H1 (cell line): ENCODE measurements around the gene TRIM40. TPM values are rescaled to one million over a fixed set of nuclear protein-coding genes. Genes with fewer than 3 reads are reported as not detected.

Experiments
- CEBPB ChIP-seq: IDR thresholded peaks from 2 replicates; pipeline ENCODE4 v1.6.1; 2012; ENCODE audit warnings: low read depth, low read length
- JUND ChIP-seq: IDR thresholded peaks from 2 replicates; pipeline ENCODE4 v1.6.1; 2011; ENCODE audit warnings: mild to moderate bottlenecking, improper control_type of control experiment, low read length
- POLR2A ChIP-seq, 2 experiments: IDR thresholded peaks; 1 replicate in 1 of 2; 2 replicates in 1 of 2; pipeline ENCODE4 v1.6.1; 2011; ENCODE audit warnings: low read depth in 2 of 2, low read length in 2 of 2, mild to moderate bottlenecking in 2 of 2; ENCODE audit errors: control extremely low read depth in 1 of 2
- POU5F1 ChIP-seq: IDR thresholded peaks from 2 replicates; pipeline ENCODE4 v1.6.1; 2011; ENCODE audit warnings: low read depth, mild to moderate bottlenecking, low read length, moderate library complexity
- RAD21 ChIP-seq, 2 experiments: IDR thresholded peaks in 1 of 2; conservative IDR thresholded peaks in 1 of 2; 2 replicates each; pipeline ENCODE4 v1.6.1; 2011; ENCODE audit warnings: low read depth in 2 of 2, low read length in 2 of 2, improper control_type of control experiment in 1 of 2, inconsistent platforms in 1 of 2, mild to moderate bottlenecking in 1 of 2, moderate library complexity in 1 of 2
- SP4 ChIP-seq: IDR thresholded peaks from 2 replicates; pipeline ENCODE4 v1.6.1; 2012; ENCODE audit warnings: low read length, inconsistent platforms
- polyA plus RNA-seq, 7 experiments: library from polyadenylated mRNA; depleted of rRNA in 3 of 7; stranded (reverse) in 5 of 7; unstranded in 2 of 7; fragments of >200 nt in 5 of 7; fragments of 200-250 nt in 2 of 7; gene quantifications; 1 replicate in 5 of 7; 2 replicates in 1 of 7; 4 replicates in 1 of 7; pipeline versions ENCODE4 v1.2.1 to v1.2.3, GENCODE V29; 2011 to 2013; ENCODE audit warnings: missing spikeins in 2 of 7, mixed read lengths in 2 of 7
- total RNA-seq: library from RNA; stranded (reverse); fragmentation: NEBNext Ultra II Directional; extraction: Animal tissue kit (Norgen Biotek cat#: 25700); gene quantifications from 2 replicates; pipeline ENCODE4 v1.2.1, GENCODE V29; 2021

The TRIM40 gene
- total and polyA plus RNA-seq, 2 of the 8 experiments (the other 6 are each of a cell fraction or from before 2014, with no cell fraction given): not detected

- TF ChIP-seq SP4: no peak
- no peak for TF ChIP-seq POU5F1
- TF ChIP-seq RAD21 (IDR thresholded peaks at IDR 0.05 in 1 of 2, conservative IDR thresholded peaks at IDR 0.05 in 1 of 2; ENCODE audit: low read depth in 2 of 2, low read length in 2 of 2): no peak
- TF ChIP-seq POLR2A (IDR thresholded peaks at IDR 0.05; ENCODE audit: control extremely low read depth in 1 of 2, low read depth in 2 of 2, low read length in 2 of 2): no peak
- TF ChIP-seq JUND: no peak
- no peak for TF ChIP-seq CEBPB
These were observed 24.3 kb downstream of the TRIM40 start (continued) for GRCh38 chr6:30160008-30160784.
